ENCODE results near the gene MRPS2. TPM values are rescaled to one million over a fixed set of nuclear protein-coding genes. Genes with fewer than 3 reads are reported as not detected.
"Not testable (repeated sequence)": the region's sequence is repeated elsewhere in the genome, so short reads cannot be mapped to it uniquely, and the experiment has no call there.

Gene MRPS2
- total RNA-seq, 4 donors from 2014 or later = 18.2 to 39.5 (median 31.8) TPM

DNA sequence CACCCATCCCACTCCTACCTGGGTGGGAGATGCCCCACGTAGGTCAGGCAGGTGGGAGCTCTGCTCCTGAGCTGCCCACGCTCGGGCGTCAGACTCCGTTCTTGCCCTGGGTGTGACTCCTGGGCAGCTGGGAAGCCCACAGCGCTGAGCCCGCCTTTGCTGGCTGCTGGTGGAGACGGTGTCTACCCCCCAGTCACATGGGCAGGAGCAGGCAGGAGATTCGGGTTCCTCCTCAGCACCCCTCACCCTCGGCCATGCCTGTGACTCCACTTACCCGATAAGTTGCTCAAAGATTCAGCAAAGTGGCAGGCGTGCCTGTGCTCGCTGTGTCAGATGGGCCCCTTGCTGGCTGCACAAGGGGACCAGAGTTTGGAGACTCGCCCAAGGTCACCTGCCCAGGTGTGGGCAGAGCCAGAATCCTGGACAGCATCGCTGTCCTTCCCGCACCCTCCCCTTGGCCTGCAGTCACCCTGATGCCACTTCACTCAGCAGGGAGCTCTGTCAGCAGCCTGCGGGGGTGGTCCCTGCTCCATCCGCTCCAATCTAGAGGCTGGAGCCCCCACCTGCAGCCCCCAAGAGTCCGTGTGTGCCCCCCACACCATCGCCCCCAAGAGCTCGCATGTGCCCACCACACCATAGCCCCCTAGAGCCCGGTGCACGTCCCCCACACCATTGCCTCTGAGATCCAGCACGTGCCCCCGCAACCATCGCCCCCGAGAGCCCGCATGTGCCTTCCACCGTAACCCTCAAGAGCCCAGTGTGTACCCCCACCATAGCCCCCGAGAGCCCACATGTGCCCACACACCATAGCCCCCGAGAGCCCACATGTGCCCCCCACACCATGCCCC is 25.0 kb downstream of the MRPS2 start:
- Histone ChIP-seq H3K9me3 (no peaks in the 10 kb centered on the region), H3K4me1 (no peaks in the 10 kb centered on the region), H3K27me3 (peaks cover 0 to 72% (median 0%) of the 10 kb centered on the region in 4 donors), H3K36me3 (no peaks in the 10 kb centered on the region), H3K4me3 (no peak overlapping the region), H3K27ac (no peak overlapping the region)
- no peak for DNase-seq
- intact Hi-C loops (cut with DNase I) = no loop called here
- 79 to 86% methylated on average over 5 to 13 of the region's 31 CpGs for WGBS, 2 donors
- TF ChIP-seq POLR2A (IDR thresholded peaks at IDR 0.05) = no peak
- TF ChIP-seq, protein P1, sequence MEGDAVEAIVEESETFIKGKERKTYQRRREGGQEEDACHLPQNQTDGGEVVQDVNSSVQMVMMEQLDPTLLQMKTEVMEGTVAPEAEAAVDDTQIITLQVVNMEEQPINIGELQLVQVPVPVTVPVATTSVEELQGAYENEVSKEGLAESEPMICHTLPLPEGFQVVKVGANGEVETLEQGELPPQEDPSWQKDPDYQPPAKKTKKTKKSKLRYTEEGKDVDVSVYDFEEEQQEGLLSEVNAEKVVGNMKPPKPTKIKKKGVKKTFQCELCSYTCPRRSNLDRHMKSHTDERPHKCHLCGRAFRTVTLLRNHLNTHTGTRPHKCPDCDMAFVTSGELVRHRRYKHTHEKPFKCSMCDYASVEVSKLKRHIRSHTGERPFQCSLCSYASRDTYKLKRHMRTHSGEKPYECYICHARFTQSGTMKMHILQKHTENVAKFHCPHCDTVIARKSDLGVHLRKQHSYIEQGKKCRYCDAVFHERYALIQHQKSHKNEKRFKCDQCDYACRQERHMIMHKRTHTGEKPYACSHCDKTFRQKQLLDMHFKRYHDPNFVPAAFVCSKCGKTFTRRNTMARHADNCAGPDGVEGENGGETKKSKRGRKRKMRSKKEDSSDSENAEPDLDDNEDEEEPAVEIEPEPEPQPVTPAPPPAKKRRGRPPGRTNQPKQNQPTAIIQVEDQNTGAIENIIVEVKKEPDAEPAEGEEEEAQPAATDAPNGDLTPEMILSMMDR (IDR thresholded peaks at IDR 0.05) = no peak

DNA sequence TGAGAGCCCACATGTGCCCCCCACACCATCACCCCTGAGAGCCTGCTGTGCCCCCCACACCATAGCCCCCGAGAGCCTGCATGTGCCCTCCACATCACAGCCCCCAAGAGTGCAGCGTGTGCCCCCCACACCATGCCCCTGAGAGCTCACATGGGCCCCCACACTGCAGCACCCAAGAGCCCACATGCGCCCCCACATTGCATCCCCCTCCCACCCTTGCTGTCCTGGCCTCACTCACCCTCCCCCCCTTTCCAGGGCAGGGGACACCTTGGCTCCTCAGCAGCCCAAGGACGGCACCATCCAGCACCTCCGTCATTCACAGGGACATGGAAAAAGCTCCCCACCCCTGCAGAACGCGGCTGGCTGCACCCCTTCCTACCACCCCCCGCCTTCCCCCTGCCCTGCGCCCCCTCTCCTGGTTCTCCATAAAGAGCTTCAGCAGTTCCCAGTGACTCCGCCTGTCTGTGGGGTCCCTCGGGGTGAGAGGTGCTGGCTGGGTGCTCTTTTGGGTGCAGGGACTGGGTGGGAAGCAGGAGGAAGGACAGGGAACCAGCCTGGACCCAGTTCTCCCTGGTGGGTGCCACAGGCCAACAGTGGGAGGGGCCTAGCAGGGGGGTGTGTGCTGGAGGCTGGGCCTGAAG is 25.7 kb downstream of the MRPS2 start:
- TF ChIP-seq, protein P1 (IDR thresholded peaks at IDR 0.05) = no peak
- no peak for TF ChIP-seq POLR2A (IDR thresholded peaks at IDR 0.05)

DNA sequence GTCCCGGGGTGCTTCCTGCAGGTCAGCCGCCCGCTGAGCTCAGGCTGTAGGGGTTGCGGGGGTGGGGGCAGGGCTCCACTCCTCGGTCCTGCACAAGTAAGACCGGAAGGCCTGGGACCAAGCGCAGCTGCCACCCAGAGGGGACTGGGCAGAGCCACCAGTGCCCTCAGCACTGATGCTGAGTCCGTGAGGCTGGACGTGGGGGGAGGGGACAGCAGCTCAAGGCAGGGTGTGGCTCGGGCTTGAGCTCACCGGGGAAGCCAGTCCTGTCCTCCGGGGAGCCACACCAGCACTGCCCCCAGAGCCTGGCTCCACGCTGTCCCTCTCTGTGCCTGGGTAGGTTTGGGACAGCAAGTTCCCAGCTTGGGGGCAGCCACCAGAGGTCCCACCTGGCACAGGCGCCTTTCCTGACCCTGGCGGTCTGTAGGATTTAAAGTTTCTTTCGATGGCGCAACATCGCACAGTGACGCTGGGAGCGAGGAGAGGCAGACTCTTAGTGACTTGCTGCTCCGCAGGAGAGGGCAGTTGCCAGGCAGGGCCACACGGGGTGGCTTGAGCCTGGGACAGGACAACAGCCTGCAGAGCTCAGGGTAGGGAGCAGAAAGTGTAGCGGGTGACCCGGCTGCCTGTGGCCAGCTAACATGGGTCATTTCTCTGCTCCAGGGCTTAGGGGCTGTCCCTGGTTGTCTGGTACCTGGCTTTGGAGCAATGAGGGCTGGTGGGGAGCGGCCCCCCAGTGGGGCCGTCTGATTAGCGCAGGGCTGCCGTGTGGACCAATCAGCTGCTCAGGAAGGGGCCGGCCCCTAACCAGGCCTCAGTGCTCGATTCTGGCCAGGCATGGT is 26.5 kb downstream of the MRPS2 start:
- Histone ChIP-seq H3K27ac (no peak overlapping the region), H3K9me3 (no peaks in the 10 kb centered on the region), H3K4me3 (no peak overlapping the region), H3K36me3 (no peaks in the 10 kb centered on the region), H3K27me3 (peaks cover 0 to 71% (median 0%) of the 10 kb centered on the region in 4 donors), H3K4me1 (no peaks in the 10 kb centered on the region)
- no peak for DNase-seq
- TF ChIP-seq POLR2A (IDR thresholded peaks at IDR 0.05) = no peak
- TF ChIP-seq, protein P1 (IDR thresholded peaks at IDR 0.05) = no peak
- 58 to 67% methylated on average over 3 to 4 of the region's 30 CpGs for WGBS, 2 donors
- intact Hi-C loops (cut with DNase I) = no loop called here

More for the DNA sequence above, 25.7 kb downstream of the MRPS2 start:
- no CpG with 5 or more reads among the region's 11 CpGs for WGBS, 2 donors
- DNase-seq = no peak
- no peaks in the 10 kb centered on the region for H3K9me3 ChIP-seq
- H3K36me3 ChIP-seq = no peaks in the 10 kb centered on the region
- H3K27me3 ChIP-seq = peaks cover 0 to 72% (median 0%) of the 10 kb centered on the region in 4 donors
- H3K4me1 ChIP-seq = no peaks in the 10 kb centered on the region
- no peak overlapping the region for H3K27ac ChIP-seq
- H3K4me3 ChIP-seq = no peak overlapping the region
- intact Hi-C loops (cut with DNase I) = no loop called here

DNA sequence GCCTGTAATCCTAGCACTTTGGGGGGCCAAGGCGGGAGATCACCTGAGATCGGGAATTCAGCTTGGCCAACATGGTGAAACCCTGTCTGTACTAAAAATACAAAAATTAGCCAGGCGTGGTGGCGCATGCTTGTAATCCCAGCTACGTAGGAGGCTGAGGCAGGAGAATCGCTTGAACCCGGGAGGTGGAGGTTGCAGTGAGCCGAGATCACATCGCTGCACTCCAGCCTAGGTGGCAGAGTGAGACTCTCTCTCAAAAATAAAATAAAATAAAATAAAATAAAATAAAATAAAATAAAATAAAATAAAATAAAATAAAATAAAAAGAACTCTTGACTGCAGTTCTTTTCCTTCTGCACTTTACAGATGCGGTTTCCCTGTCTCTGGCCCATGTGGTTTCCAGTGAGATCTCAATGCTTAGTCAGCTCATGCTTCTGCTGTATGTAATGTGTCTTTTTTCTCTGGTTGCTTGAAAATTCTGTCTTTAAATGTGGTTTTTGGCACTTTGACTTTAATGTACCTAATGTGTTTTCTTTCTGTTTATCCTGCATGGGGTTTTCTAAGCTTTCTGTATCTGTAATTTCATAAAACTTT is 28.5 kb downstream of the MRPS2 start:
- H3K27me3 ChIP-seq = peaks cover 0 to 68% (median 0%) of the 10 kb centered on the region in 4 donors
- intact Hi-C loops (cut with DNase I); H3K36me3 ChIP-seq; H3K4me1 ChIP-seq; H3K9me3 ChIP-seq; H3K27ac ChIP-seq; H3K4me3 ChIP-seq; DNase-seq: not testable (repeated sequence)
- WGBS, 2 donors = 90 to 94% methylated on average over 10 of the region's 10 CpGs

DNA sequence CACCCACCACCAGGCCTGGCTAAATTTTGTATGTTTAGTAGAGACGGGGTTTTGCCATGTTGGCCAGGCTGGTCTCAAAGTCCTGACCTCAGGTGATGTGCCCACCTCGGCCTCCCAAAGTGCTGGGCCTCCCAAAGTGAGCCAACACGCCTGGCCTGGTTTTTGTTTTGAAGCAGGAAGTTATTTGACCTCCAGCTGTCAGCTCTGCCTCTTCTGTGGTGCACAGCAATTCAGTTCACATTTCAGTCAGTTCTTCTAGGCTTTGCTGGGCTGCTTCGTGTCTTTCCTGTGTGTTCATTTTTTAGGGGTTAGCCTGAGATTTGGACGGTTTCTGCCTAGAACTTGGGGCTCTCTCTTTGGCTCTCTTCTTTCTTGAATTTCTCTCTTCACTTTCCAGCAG is 29.7 kb downstream of the MRPS2 start:
- intact Hi-C loops (cut with DNase I) = no loop called here
- no peak for DNase-seq
- Histone ChIP-seq H3K36me3 (no peaks in the 10 kb centered on the region), H3K9me3 (no peaks in the 10 kb centered on the region), H3K4me3 (no peak overlapping the region), H3K27me3 (peaks cover 0 to 65% (median 0%) of the 10 kb centered on the region in 4 donors), H3K4me1 (no peaks in the 10 kb centered on the region), H3K27ac (no peak overlapping the region)
- no peak for TF ChIP-seq POLR2A (IDR thresholded peaks at IDR 0.05)
- TF ChIP-seq, protein P1 (IDR thresholded peaks at IDR 0.05) = no peak
- 67 to 75% methylated on average over 3 to 4 of the region's 5 CpGs for WGBS, 2 donors
